ENCODE measurements around the gene CGB1. TPM values are rescaled to one million over a fixed set of nuclear protein-coding genes. Genes with fewer than 3 reads are reported as not detected.
"Not testable (repeated sequence)": the region's sequence is repeated elsewhere in the genome, so short reads cannot be mapped to it uniquely, and the experiment has no call there.

The CGB1 gene
- total and polyA plus RNA-seq, 2 experiments from 2014 or later, result 3.2 TPM; not detected in 1

DNA sequence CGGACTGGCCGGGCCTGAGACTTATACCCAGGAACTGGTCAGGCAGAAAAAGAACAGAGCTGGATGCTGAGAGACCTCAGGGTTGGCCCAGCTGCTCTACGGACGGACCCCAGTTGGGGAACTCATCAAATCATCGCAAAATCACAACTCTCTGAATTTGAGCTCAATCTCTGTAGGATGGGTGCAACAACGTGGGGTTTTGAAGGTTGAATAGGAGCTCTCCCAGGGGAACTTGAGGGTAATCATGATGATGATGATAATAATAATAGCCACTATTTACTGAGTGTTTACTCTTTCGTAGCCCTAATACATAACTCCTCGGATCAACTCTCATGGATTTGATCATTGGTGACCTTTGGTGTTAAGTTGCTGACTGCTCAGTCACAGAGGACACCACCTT is 6.4 kb downstream of the CGB1 start:
- H3K36me3 ChIP-seq (ENCODE audit: low read depth); H4K20me1 ChIP-seq (ENCODE audit: insufficient read depth): not testable (repeated sequence)

GRCh38 chr19:49029749-49030148 is 6.9 kb downstream of the CGB1 start:
- H3K79me2 ChIP-seq (ENCODE audit: insufficient read depth); H3K4me3 ChIP-seq; H3K9me3 ChIP-seq (ENCODE audit: low read depth); H3K9me2 ChIP-seq (ENCODE audit: insufficient read depth); H3K4me2 ChIP-seq (ENCODE audit: unreplicated experiment); H3K9ac ChIP-seq; H4K20me1 ChIP-seq (ENCODE audit: insufficient read depth); in situ Hi-C loops (cut with MboI); H3K4me1 ChIP-seq (ENCODE audit: insufficient read depth); H3K27me3 ChIP-seq (replicated peaks; ENCODE audit: insufficient read depth); H3F3A ChIP-seq (ENCODE audit: insufficient read depth); H3K27ac ChIP-seq; H2AFZ ChIP-seq; H3K36me3 ChIP-seq (ENCODE audit: low read depth): not testable (repeated sequence)
- 46% methylated on average over 14 of the region's 14 CpGs for WGBS, 2 experiments (ENCODE audit: low coverage in 1 of 2, low lambda C conversion rate in 2 of 2, missing lambda C conversion rate in 2 of 2)
- peak; percentile 55 for DNase-seq

More for the DNA sequence above, 6.4 kb downstream of the CGB1 start:
- H3K9ac ChIP-seq; in situ Hi-C loops (cut with MboI); H3K27ac ChIP-seq; H3K9me3 ChIP-seq (ENCODE audit: low read depth); H2AFZ ChIP-seq; H3K4me2 ChIP-seq (ENCODE audit: unreplicated experiment); H3K9me2 ChIP-seq (ENCODE audit: insufficient read depth); H3K4me1 ChIP-seq (ENCODE audit: insufficient read depth); H3F3A ChIP-seq (ENCODE audit: insufficient read depth); H3K4me3 ChIP-seq; DNase-seq; H3K27me3 ChIP-seq (replicated peaks; ENCODE audit: insufficient read depth); H3K79me2 ChIP-seq (ENCODE audit: insufficient read depth): not testable (repeated sequence)
- WGBS, 2 experiments (ENCODE audit: low coverage in 1 of 2, low lambda C conversion rate in 2 of 2, missing lambda C conversion rate in 2 of 2), result 94 to 95% methylated on average over 5 of the region's 8 CpGs

DNA sequence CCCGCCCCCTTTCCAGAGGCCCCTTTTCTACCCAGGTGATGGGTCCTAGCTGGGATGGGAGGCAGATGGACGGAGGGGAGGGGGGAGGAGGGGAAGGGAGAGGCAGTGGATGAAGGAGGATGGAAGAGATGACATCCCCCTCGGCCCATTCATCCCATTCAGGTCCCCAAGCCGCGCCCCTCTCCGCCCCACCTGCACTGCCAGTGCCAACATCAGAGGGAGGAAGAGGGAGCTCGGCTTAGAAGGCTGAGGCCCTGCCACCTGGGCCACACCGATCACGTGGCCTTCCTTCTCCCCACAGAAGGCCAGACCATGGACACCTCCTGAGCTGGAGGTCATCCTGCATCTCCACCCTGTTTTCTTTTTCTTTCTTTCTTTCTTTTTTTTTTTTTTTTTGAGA is 8.0 kb downstream of the CGB1 start:
- H3K4me3 ChIP-seq; H3F3A ChIP-seq (ENCODE audit: insufficient read depth); H3K4me2 ChIP-seq (ENCODE audit: unreplicated experiment); H3K9me3 ChIP-seq (ENCODE audit: low read depth); H3K27ac ChIP-seq; H3K9ac ChIP-seq; H2AFZ ChIP-seq; H3K27me3 ChIP-seq (replicated peaks; ENCODE audit: insufficient read depth); DNase-seq; in situ Hi-C loops (cut with MboI); H3K9me2 ChIP-seq (ENCODE audit: insufficient read depth); H4K20me1 ChIP-seq (ENCODE audit: insufficient read depth); H3K36me3 ChIP-seq (ENCODE audit: low read depth); H3K79me2 ChIP-seq (ENCODE audit: insufficient read depth); H3K4me1 ChIP-seq (ENCODE audit: insufficient read depth): not testable (repeated sequence)
- WGBS, 2 experiments (ENCODE audit: low coverage in 1 of 2, low lambda C conversion rate in 2 of 2, missing lambda C conversion rate in 2 of 2), result 79 to 96% methylated on average over 3 to 7 of the region's 9 CpGs

DNA sequence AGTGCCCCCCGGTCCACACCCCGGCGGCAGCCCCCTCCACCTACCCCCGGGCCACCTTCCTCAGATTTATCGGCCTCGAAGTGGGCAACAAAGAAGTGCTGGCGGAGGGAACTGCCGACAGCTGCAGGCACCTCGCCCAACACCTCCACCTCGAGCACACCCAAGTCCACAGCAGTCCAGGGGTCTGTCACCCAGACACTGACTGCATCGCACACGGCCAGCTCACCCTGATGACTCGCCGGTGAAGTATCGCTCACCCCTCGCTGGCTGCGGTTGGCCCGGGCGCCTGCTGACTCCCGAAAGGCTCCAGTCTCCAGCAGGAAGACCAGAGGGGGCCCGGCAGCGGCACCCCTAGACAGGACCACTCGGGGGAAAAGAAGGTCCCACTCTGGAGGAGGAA is 11.1 kb downstream of the CGB1 start:
- in situ Hi-C loops (cut with MboI), result not testable (repeated sequence)

GRCh38 chr19:49025088-49025487 is 11.6 kb downstream of the CGB1 start:
- H3K27me3 ChIP-seq (replicated peaks; ENCODE audit: insufficient read depth); H2AFZ ChIP-seq; H3K9me2 ChIP-seq (ENCODE audit: insufficient read depth); H3K79me2 ChIP-seq (ENCODE audit: insufficient read depth); H3K4me3 ChIP-seq; H3K4me2 ChIP-seq (ENCODE audit: unreplicated experiment); in situ Hi-C loops (cut with MboI); H3K9ac ChIP-seq; H3K4me1 ChIP-seq (ENCODE audit: insufficient read depth); H3K36me3 ChIP-seq (ENCODE audit: low read depth); H4K20me1 ChIP-seq (ENCODE audit: insufficient read depth); DNase-seq; H3F3A ChIP-seq (ENCODE audit: insufficient read depth); H3K9me3 ChIP-seq (ENCODE audit: low read depth); H3K27ac ChIP-seq: not testable (repeated sequence)
- 80 to 93% methylated on average over 3 to 4 of the region's 6 CpGs for WGBS, 2 experiments (ENCODE audit: low coverage in 1 of 2, low lambda C conversion rate in 2 of 2, missing lambda C conversion rate in 2 of 2)

More for the DNA sequence above, 11.1 kb downstream of the CGB1 start:
- H3K36me3 ChIP-seq (ENCODE audit: low read depth); H3K4me3 ChIP-seq; H3K9me3 ChIP-seq (ENCODE audit: low read depth); H3K4me2 ChIP-seq (ENCODE audit: unreplicated experiment); H4K20me1 ChIP-seq (ENCODE audit: insufficient read depth); H3K79me2 ChIP-seq (ENCODE audit: insufficient read depth); H2AFZ ChIP-seq; H3K4me1 ChIP-seq (ENCODE audit: insufficient read depth); H3K27ac ChIP-seq; H3K9ac ChIP-seq; H3K27me3 ChIP-seq (replicated peaks; ENCODE audit: insufficient read depth); H3K9me2 ChIP-seq (ENCODE audit: insufficient read depth); H3F3A ChIP-seq (ENCODE audit: insufficient read depth): not testable (repeated sequence)
- peak; percentile 20 for DNase-seq
- WGBS, 2 experiments (ENCODE audit: low coverage in 1 of 2, low lambda C conversion rate in 2 of 2, missing lambda C conversion rate in 2 of 2), result 58 to 68% methylated on average over 20 to 23 of the region's 23 CpGs

GRCh38 chr19:49024233-49024632 is 12.5 kb downstream of the CGB1 start, which contains the start of gene CGB3:
CGB3 (minus strand) TSS chr19:49024333; CDS start chr19:49023971, 362 bp downstream.
- H3K9me2 ChIP-seq (ENCODE audit: insufficient read depth); H3K4me2 ChIP-seq (ENCODE audit: unreplicated experiment); H3K9ac ChIP-seq; DNase-seq; H3K27ac ChIP-seq; H4K20me1 ChIP-seq (ENCODE audit: insufficient read depth); H2AFZ ChIP-seq; H3K27me3 ChIP-seq (replicated peaks; ENCODE audit: insufficient read depth); H3K4me3 ChIP-seq; H3K4me1 ChIP-seq (ENCODE audit: insufficient read depth); H3K36me3 ChIP-seq (ENCODE audit: low read depth); H3K79me2 ChIP-seq (ENCODE audit: insufficient read depth); H3F3A ChIP-seq (ENCODE audit: insufficient read depth); in situ Hi-C loops (cut with MboI); H3K9me3 ChIP-seq (ENCODE audit: low read depth): not testable (repeated sequence)
- WGBS, 2 experiments (ENCODE audit: low coverage in 1 of 2, low lambda C conversion rate in 2 of 2, missing lambda C conversion rate in 2 of 2), result 67 to 75% methylated on average over 1 to 2 of the region's 15 CpGs
